ENCODE measurements around the gene GPR50. TPM values are rescaled to one million over a fixed set of nuclear protein-coding genes. Genes with fewer than 3 reads are reported as not detected.

The GPR50 gene
- total RNA-seq (not detected), polyA plus RNA-seq (not detected)
- long read RNA-seq, donor 1, result 0 reads
- long read RNA-seq, donor 2, result 0 reads
- long read RNA-seq, donor 3, result 0 reads
- long read RNA-seq, donor 4, result 0 reads
- long read RNA-seq, donor 5, result 0 reads

DNA sequence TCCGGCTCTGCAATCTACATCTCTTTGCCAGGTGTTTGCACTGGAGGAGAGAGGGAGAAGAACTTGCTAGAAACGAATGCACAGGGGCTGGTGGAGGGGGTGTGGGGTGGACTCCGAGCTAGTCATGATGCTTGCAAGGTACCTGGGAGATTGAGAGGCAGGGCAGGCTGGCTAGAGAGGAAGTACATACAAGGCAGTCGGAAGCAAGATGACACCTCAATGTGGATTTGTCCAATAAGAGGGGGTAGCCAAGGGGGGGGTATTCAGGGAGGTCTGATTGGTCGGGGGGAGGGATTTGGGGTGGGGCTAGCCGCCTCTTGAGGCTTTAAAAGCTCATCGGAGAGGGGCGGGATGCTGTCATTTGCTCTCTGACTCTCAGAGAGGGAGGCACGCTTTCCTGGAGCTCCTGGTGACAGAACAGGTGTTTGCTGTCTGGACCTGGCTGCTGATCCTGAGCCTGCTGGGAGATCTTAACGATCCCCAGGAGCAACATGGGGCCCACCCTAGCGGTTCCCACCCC, at the start of gene GPR50:
GPR50 (plus strand) TSS at position 354 of the 520 bp plus-strand sequence; CDS start at position 492, 138 bp downstream.
- ATAC-seq (ENCODE audit: insufficient read depth, low FRiP score), result no peak
- Histone ChIP-seq H3K27me3 (ENCODE audit: control insufficient read depth in 3 of 3, insufficient read depth in 3 of 3, low read length in 2 of 3) (peaks cover 14 to 70% (median 46%) of the 10 kb centered on the region in 3 donors), H3K36me3 (ENCODE audit: control insufficient read depth in 4 of 4, insufficient read depth in 4 of 4, low read length in 4 of 4) (no peaks in the 10 kb centered on the region), H3K4me3 (no peak within 1 kb of the TSS), H3K9me3 (ENCODE audit: control insufficient read depth in 4 of 4, insufficient read depth in 3 of 4, low read length in 3 of 4) (peaks cover 0 to 28% (median 2%) of the 10 kb centered on the region in 4 donors), H3K4me1 (ENCODE audit: control insufficient read depth in 5 of 5, insufficient read depth in 5 of 5, low read length in 5 of 5) (no peaks in the 10 kb centered on the region), H3K9ac (ENCODE audit: insufficient read depth in 1 of 2, low read length in 2 of 2) (no peak within 1 kb of the TSS), H3K27ac (ENCODE audit: low read depth in 1 of 2, low read length in 1 of 2) (no peak within 1 kb of the TSS)
- WGBS, 2 donors, result 62 to 76% methylated on average over 10 to 11 of the region's 11 CpGs
- DNase-seq, result no peak
- TF ChIP-seq, protein P1, sequence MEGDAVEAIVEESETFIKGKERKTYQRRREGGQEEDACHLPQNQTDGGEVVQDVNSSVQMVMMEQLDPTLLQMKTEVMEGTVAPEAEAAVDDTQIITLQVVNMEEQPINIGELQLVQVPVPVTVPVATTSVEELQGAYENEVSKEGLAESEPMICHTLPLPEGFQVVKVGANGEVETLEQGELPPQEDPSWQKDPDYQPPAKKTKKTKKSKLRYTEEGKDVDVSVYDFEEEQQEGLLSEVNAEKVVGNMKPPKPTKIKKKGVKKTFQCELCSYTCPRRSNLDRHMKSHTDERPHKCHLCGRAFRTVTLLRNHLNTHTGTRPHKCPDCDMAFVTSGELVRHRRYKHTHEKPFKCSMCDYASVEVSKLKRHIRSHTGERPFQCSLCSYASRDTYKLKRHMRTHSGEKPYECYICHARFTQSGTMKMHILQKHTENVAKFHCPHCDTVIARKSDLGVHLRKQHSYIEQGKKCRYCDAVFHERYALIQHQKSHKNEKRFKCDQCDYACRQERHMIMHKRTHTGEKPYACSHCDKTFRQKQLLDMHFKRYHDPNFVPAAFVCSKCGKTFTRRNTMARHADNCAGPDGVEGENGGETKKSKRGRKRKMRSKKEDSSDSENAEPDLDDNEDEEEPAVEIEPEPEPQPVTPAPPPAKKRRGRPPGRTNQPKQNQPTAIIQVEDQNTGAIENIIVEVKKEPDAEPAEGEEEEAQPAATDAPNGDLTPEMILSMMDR (IDR thresholded peaks at IDR 0.05; ENCODE audit: control extremely low read depth, extremely low read depth), result no peak

DNA sequence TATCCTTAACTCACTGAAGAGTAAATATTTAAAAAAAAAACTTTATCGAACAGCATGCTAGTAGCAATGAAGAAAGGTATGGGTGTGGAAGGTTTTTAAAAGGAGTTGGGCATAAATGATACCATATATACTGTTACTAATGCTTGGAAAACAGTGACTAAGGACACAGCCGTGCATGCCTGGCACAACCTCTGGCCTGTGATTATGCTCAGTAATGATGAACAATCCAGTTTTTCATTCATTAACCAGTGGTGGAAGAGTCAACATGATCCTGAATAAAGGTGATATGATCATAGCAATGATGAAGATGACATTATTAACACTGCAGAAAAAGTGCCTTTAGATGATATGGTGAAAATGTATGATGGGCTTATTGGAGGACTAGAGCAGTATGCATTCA, 43.9 kb upstream of the GPR50 start:
- Histone ChIP-seq H3K9ac (ENCODE audit: insufficient read depth in 1 of 2, low read length in 2 of 2) (no peak overlapping the region), H3K4me1 (ENCODE audit: control insufficient read depth in 5 of 5, insufficient read depth in 5 of 5, low read length in 5 of 5) (no peaks in the 10 kb centered on the region), H3K27ac (ENCODE audit: low read depth in 1 of 2, low read length in 1 of 2) (no peak overlapping the region), H3K4me3 (no peak overlapping the region), H3K36me3 (ENCODE audit: control insufficient read depth in 4 of 4, insufficient read depth in 4 of 4, low read length in 4 of 4) (no peaks in the 10 kb centered on the region), H3K9me3 (ENCODE audit: control insufficient read depth in 4 of 4, insufficient read depth in 3 of 4, low read length in 3 of 4) (no peaks in the 10 kb centered on the region), H3K27me3 (ENCODE audit: control insufficient read depth in 3 of 3, insufficient read depth in 3 of 3, low read length in 2 of 3) (no peaks in the 10 kb centered on the region)
- 79 to 91% methylated on average over 2 of the region's 2 CpGs for WGBS, 2 donors
- ATAC-seq (ENCODE audit: insufficient read depth, low FRiP score) (no peak), DNase-seq (no peak)
- TF ChIP-seq, protein P1 (IDR thresholded peaks at IDR 0.05; ENCODE audit: control extremely low read depth, extremely low read depth), result no peak

DNA sequence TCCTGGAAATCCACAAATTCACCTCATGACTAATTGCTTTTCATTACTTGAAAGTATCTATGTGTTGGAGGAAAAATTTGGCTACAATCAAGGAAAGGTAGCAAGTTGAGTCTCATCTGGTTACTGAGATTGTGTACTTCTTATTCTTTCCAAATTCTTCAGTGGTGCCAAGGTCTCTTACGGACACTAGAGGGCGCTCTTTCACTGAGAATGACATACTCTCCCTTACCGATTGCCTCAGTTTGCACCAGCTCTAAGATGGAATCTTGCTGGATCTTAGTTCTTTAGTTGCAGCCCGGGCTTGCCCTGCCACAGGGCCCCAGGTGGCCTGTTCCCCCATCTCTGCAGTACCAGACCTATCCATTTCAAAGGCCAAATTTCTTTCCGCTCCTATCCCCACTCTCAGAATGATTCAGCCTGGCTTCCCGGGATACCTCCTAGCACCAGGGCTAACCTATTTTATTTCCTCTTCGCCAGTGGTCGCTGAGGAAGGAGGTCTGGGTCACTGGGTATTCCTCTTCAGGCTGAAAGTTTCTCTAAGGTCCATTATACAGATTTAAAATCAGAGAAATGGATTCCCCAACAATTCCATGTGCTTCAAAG, 24.6 kb upstream of the GPR50 start:
- DNase-seq, result peak in 2 of 3 donors; percentile 53 to 71
- ATAC-seq (ENCODE audit: insufficient read depth, low FRiP score), result no peak
- 34 to 39% methylated on average over 8 of the region's 8 CpGs for WGBS, 2 donors
- Histone ChIP-seq H3K27ac (ENCODE audit: low read depth in 1 of 2, low read length in 1 of 2) (no peak overlapping the region), H3K9me3 (ENCODE audit: control insufficient read depth in 4 of 4, insufficient read depth in 3 of 4, low read length in 3 of 4) (no peaks in the 10 kb centered on the region), H3K27me3 (ENCODE audit: control insufficient read depth in 3 of 3, insufficient read depth in 3 of 3, low read length in 2 of 3) (peaks cover 0 to 4% (median 0%) of the 10 kb centered on the region in 3 donors), H3K36me3 (ENCODE audit: control insufficient read depth in 4 of 4, insufficient read depth in 4 of 4, low read length in 4 of 4) (no peaks in the 10 kb centered on the region), H3K9ac (ENCODE audit: insufficient read depth in 1 of 2, low read length in 2 of 2) (no peak overlapping the region), H3K4me1 (ENCODE audit: control insufficient read depth in 5 of 5, insufficient read depth in 5 of 5, low read length in 5 of 5) (no peaks in the 10 kb centered on the region), H3K4me3 (no peak overlapping the region)
- TF ChIP-seq, protein P1 (IDR thresholded peaks at IDR 0.05; ENCODE audit: control extremely low read depth, extremely low read depth), result peak; percentile 57

Data from lung (tissue), 16 donors.